DOHH2 (cell line): ENCODE results near the gene FGF1.

ENCODE experiments used
- H3F3A ChIP-seq: fragments of 200-600 bp; sonication (generic), shearing (Covaris generic); 2 replicates; pipeline ENCODE4 v1.6.0; 2016; ENCODE audit warnings: antibody characterized with exemption, mild to moderate bottlenecking; ENCODE audit not compliant: control insufficient read depth, insufficient read depth
- H3K27ac ChIP-seq: fragments of 200-600 bp; sonication (generic); 2 replicates; pipeline ENCODE4 v1.5.1; 2014; ENCODE audit warnings: low read depth, mild to moderate bottlenecking, low read length, moderate library complexity
- H3K27me3 ChIP-seq: fragments of 200-600 bp; sonication (generic); 2 replicates; pipeline ENCODE4 v1.6.1; 2014; ENCODE audit warnings: mild to moderate bottlenecking, low read length, mixed read lengths; ENCODE audit not compliant: control insufficient read depth
- H3K36me3 ChIP-seq: fragments of 200-600 bp; sonication (generic); 2 replicates; pipeline ENCODE4 v1.6.1; 2014; ENCODE audit warnings: mild to moderate bottlenecking, low read length, moderate library complexity, mixed read lengths; ENCODE audit not compliant: control insufficient read depth
- H3K4me1 ChIP-seq: fragments of 200-600 bp; sonication (generic); 2 replicates; pipeline ENCODE4 v1.6.1; 2014; ENCODE audit warnings: mild to moderate bottlenecking, low read length, mixed read lengths; ENCODE audit not compliant: control insufficient read depth
- H3K4me2 ChIP-seq: fragments of 200-600 bp; sonication (generic); 2 replicates; pipeline ENCODE4 v1.6.0; 2014; ENCODE audit warnings: mild to moderate bottlenecking, low read length, moderate library complexity
- H3K4me3 ChIP-seq: fragments of 200-600 bp; sonication (generic); 2 replicates; pipeline ENCODE4 v1.5.1; 2014; ENCODE audit warnings: mild to moderate bottlenecking, low read length, mixed read lengths
- H3K79me2 ChIP-seq: fragments of 200-600 bp; sonication (generic); 2 replicates; pipeline ENCODE4 v1.6.1; 2014; ENCODE audit warnings: mild to moderate bottlenecking, low read length, mixed read lengths; ENCODE audit not compliant: control insufficient read depth
- H3K9me2 ChIP-seq: fragments of 200-600 bp; sonication (generic); replicated peaks from 2 replicates; pipeline ENCODE4 v1.6.1; 2014; ENCODE audit warnings: mild to moderate bottlenecking, low read length, mixed read lengths; ENCODE audit not compliant: control insufficient read depth
- H3K9me3 ChIP-seq: fragments of 200-600 bp; sonication (generic); 2 replicates; pipeline ENCODE4 v1.6.1; 2014; ENCODE audit warnings: antibody characterized with exemption, low read length, mixed read lengths; ENCODE audit not compliant: control insufficient read depth, insufficient read depth
- H4K20me1 ChIP-seq: fragments of 200-600 bp; sonication (generic); 2 replicates; pipeline ENCODE4 v1.6.0; 2014; ENCODE audit warnings: low read depth, mild to moderate bottlenecking, antibody characterized with exemption, low read length, moderate library complexity; ENCODE audit not compliant: control insufficient read depth, insufficient read depth
- CTCF ChIP-seq: fragments of 200-600 bp; sonication (generic); IDR thresholded peaks from one replicate; pipeline ENCODE4 v1.5.1; 2014; ENCODE audit warnings: antibody characterized with exemption, mild to moderate bottlenecking, low read depth, low read length; ENCODE audit not compliant: poor library complexity, severe bottlenecking
- EZH2phosphoT487 ChIP-seq: fragments of 200-600 bp; sonication (generic); IDR thresholded peaks from 2 replicates; pipeline ENCODE4 v1.6.1; 2017; ENCODE audit warnings: borderline replicate concordance, mild to moderate bottlenecking, antibody characterized with exemption, low read length, moderate library complexity, mixed read lengths

Gene FGF1

GRCh38 chr5:142636093-142636492 is 49.8 kb downstream of the FGF1 start:
- Histone ChIP-seq H3K27ac (no peak overlapping the region), H3K4me1 (no peaks in the 10 kb centered on the region), H3K4me2 (no peak overlapping the region), H3K9me2 (no peaks in the 10 kb centered on the region), H3K9me3 (no peaks in the 10 kb centered on the region), H3F3A (no peaks in the 10 kb centered on the region), H3K4me3 (no peak overlapping the region), H3K27me3 (peaks cover 18% of the 10 kb centered on the region), H4K20me1 (no peaks in the 10 kb centered on the region), H3K36me3 (no peaks in the 10 kb centered on the region), H3K79me2 (no peaks in the 10 kb centered on the region)
- TF ChIP-seq CTCF (no peak), EZH2phosphoT487 (no peak)

GRCh38 chr5:142634216-142635011 is 51.5 kb downstream of the FGF1 start:
- Histone ChIP-seq H3K4me2 (no peak overlapping the region), H3K27ac (no peak overlapping the region)

GRCh38 chr5:142630927-142631539 is 54.9 kb downstream of the FGF1 start:
- Histone ChIP-seq H3K27ac (no peak overlapping the region), H3K79me2 (no peaks in the 10 kb centered on the region), H3K4me1 (no peaks in the 10 kb centered on the region), H3F3A (no peaks in the 10 kb centered on the region), H3K9me2 (no peaks in the 10 kb centered on the region), H3K9me3 (no peaks in the 10 kb centered on the region), H3K27me3 (no peaks in the 10 kb centered on the region), H4K20me1 (no peaks in the 10 kb centered on the region), H3K36me3 (no peaks in the 10 kb centered on the region), H3K4me2 (no peak overlapping the region), H3K4me3 (no peak overlapping the region)
- TF ChIP-seq EZH2phosphoT487 (no peak), CTCF (no peak)

More at GRCh38 chr5:142634216-142635011, 51.5 kb downstream of the FGF1 start:
- Histone ChIP-seq H3K9me2 (no peaks in the 10 kb centered on the region), H4K20me1 (no peaks in the 10 kb centered on the region), H3K9me3 (no peaks in the 10 kb centered on the region), H3K79me2 (no peaks in the 10 kb centered on the region), H3F3A (no peaks in the 10 kb centered on the region), H3K27me3 (peaks cover under 1% of the 10 kb centered on the region), H3K4me3 (no peak overlapping the region), H3K36me3 (no peaks in the 10 kb centered on the region), H3K4me1 (no peaks in the 10 kb centered on the region)
- no peak for TF ChIP-seq CTCF
- no peak for TF ChIP-seq EZH2phosphoT487
